GM21529 (cell line): Measurements from ENCODE around the gene URM1.

ENCODE experiments used
- ATAC-seq: cut with Tn5 transposase; IDR thresholded peaks from one replicate; pipeline ENCODE4 v1.9.1; 2021; ENCODE audit not compliant: unreplicated experiment

The URM1 gene

GRCh38 chr9:128424268-128424780 lies 53.1 kb downstream of the URM1 start:
- ATAC-seq, result no peak

GRCh38 chr9:128428644-128429512 lies 57.7 kb downstream of the URM1 start:
- no peak for ATAC-seq

- ATAC-seq, result no peak
Observed at GRCh38 chr9:128429513-128430086, 58.4 kb downstream of the URM1 start.

- no peak for ATAC-seq
Observed at GRCh38 chr9:128431207-128431606, 60.0 kb downstream of the URM1 start.

- ATAC-seq, result no peak
Observed at GRCh38 chr9:128434340-128434739, 63.2 kb downstream of the URM1 start.

- no peak for ATAC-seq
Observed at GRCh38 chr9:128435611-128436010, 64.4 kb downstream of the URM1 start.

GRCh38 chr9:128438343-128439109 lies 67.4 kb downstream of the URM1 start:
- ATAC-seq, result peak; percentile 65

GRCh38 chr9:128439273-128439672 lies 68.1 kb downstream of the URM1 start:
- no peak for ATAC-seq
